ENCODE measurements around the gene KPNA2.

DNA sequence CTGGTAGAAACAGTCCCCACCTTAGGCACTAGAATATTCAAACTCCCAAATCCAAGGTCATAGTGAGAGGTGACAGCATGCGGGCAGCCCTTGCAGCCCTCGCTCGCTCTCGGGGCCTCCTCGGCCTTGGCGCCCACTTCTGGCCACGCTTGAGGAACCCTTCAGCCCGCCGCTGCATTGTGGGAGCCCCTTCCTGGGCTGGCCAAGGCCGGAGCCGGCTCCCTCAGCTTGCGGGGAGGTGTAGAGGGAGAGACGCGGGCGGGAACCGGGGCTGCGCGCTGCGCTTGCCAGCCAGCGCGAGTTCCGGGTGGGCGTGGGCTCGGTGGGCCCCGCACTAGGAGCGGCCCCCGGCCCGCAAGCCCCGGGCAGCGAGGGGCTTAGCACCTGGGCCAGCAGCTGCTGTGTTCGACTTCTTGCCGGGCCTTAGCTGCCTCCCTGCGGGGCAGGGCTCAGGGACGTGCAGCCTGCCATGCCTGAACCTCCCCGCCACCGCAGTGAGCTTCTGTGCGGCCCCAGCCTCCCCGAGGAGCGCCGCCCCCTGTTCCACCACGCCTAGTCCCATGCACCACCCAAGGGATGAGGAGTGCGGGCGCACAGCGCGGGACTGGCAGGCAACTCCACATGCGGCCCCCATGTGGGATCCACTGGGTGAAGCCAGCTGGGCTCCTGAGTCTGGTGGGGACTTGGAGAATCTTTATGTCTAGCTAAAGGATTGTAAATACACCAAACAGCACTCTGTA, 45.0 kb downstream of the KPNA2 start:
- TF ChIP-seq, protein P1, sequence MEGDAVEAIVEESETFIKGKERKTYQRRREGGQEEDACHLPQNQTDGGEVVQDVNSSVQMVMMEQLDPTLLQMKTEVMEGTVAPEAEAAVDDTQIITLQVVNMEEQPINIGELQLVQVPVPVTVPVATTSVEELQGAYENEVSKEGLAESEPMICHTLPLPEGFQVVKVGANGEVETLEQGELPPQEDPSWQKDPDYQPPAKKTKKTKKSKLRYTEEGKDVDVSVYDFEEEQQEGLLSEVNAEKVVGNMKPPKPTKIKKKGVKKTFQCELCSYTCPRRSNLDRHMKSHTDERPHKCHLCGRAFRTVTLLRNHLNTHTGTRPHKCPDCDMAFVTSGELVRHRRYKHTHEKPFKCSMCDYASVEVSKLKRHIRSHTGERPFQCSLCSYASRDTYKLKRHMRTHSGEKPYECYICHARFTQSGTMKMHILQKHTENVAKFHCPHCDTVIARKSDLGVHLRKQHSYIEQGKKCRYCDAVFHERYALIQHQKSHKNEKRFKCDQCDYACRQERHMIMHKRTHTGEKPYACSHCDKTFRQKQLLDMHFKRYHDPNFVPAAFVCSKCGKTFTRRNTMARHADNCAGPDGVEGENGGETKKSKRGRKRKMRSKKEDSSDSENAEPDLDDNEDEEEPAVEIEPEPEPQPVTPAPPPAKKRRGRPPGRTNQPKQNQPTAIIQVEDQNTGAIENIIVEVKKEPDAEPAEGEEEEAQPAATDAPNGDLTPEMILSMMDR (IDR thresholded peaks at IDR 0.05 in 8 of 11, conservative IDR thresholded peaks at IDR 0.05 in 3 of 11) = no peak
- no peak for TF ChIP-seq POLR2AphosphoS5 (IDR thresholded peaks at IDR 0.05)
